Measurements from ENCODE around the gene CENPF. TPM values are rescaled to one million over a fixed set of nuclear protein-coding genes. Genes with fewer than 3 reads are reported as not detected.
"Not testable (repeated sequence)": the region's sequence is repeated elsewhere in the genome, so short reads cannot be mapped to it uniquely, and the experiment has no call there.

CENPF gene
- total RNA-seq, 1 experiment from 2014 or later: 135 TPM

- POLR2A ChIA-PET: interaction anchor here (0.7 to 5.3 kb wide), 12 partner anchors 10 to 467 kb away, joined by 3 to 40 read pairs (median 4); partner anchors contain the start of genes CENPF and PTPN14
- no TSS peak for BruUV-seq (replicated peaks)
Observed at GRCh38 chr1:214593158-214593557, 9.8 kb upstream of the CENPF start.

GRCh38 chr1:214603819-214604252 is 841 bp downstream of the CENPF start:
- Mint-ChIP-seq H3K4me3 (ENCODE audit: unreplicated experiment) (peak overlapping the region; percentile 96), H3K27me3 (ENCODE audit: insufficient read depth, unreplicated experiment) (no peaks in the 10 kb centered on the region), H3K36me3 (ENCODE audit: insufficient read depth, unreplicated experiment) (peaks cover under 1% of the 10 kb centered on the region), H3K27ac (ENCODE audit: low read depth, unreplicated experiment) (peak overlapping the region; percentile 94), H3K4me1 (ENCODE audit: insufficient read depth, unreplicated experiment) (peaks cover 16% of the 10 kb centered on the region), H3K9me3 (ENCODE audit: unreplicated experiment) (no peaks in the 10 kb centered on the region)
- ChIA-PET CTCF (interaction anchor here (0.6 to 14.4 kb wide), 17 partner anchors 8 to 516 kb away, joined by 3 to 196 read pairs (median 5); no protein-coding TSS in a partner anchor), POLR2A (interaction anchor here (0.6 to 4.8 kb wide), 22 partner anchors 10 to 997 kb away, joined by 3 to 50 read pairs (median 4); partner anchors contain the start of gene PTPN14)
- no TSS peak for BruUV-seq (replicated peaks)
- peak; percentile 41 for DNase-seq (ENCODE audit: unreplicated experiment)
- intact Hi-C loops (cut with micrococcal nuclease): loop anchor here (1.0 kb wide), 1 partner anchor 271 kb away; no protein-coding TSS in a partner anchor
- no peak for TF ChIP-seq CTCF (IDR thresholded peaks at IDR 0.05; ENCODE audit: unreplicated experiment)

More at GRCh38 chr1:214593158-214593557, 9.8 kb upstream of the CENPF start:
- H3K4me1 Mint-ChIP-seq (ENCODE audit: insufficient read depth, unreplicated experiment): no peaks in the 10 kb centered on the region
- no peak overlapping the region for H3K27ac Mint-ChIP-seq (ENCODE audit: low read depth, unreplicated experiment)
- no peaks in the 10 kb centered on the region for H3K36me3 Mint-ChIP-seq (ENCODE audit: insufficient read depth, unreplicated experiment)
- H3K27me3 Mint-ChIP-seq (ENCODE audit: insufficient read depth, unreplicated experiment): no peaks in the 10 kb centered on the region
- no peak overlapping the region for H3K4me3 Mint-ChIP-seq (ENCODE audit: unreplicated experiment)
- CTCF ChIA-PET: interaction anchor here (0.6 to 21.4 kb wide), 25 partner anchors 9 to 553 kb away, joined by 3 to 958 read pairs (median 4); partner anchors contain the start of gene CENPF
- no peak for DNase-seq (ENCODE audit: unreplicated experiment)
- H3K9me3 Mint-ChIP-seq (ENCODE audit: unreplicated experiment): no peaks in the 10 kb centered on the region
- no peak for TF ChIP-seq CTCF (IDR thresholded peaks at IDR 0.05; ENCODE audit: unreplicated experiment)
- intact Hi-C loops (cut with micrococcal nuclease): no loop called here

- no TSS peak for BruUV-seq (replicated peaks)
- peaks cover 7% of the 10 kb centered on the region for H3K36me3 Mint-ChIP-seq (ENCODE audit: insufficient read depth, unreplicated experiment)
- peak overlapping the region; percentile 96 for H3K4me3 Mint-ChIP-seq (ENCODE audit: unreplicated experiment)
- CTCF ChIA-PET: interaction anchor here (0.6 to 14.4 kb wide), 30 partner anchors 8 to 919 kb away, joined by 3 to 196 read pairs (median 4); no protein-coding TSS in a partner anchor
- peaks cover 16% of the 10 kb centered on the region for H3K4me1 Mint-ChIP-seq (ENCODE audit: insufficient read depth, unreplicated experiment)
- no peaks in the 10 kb centered on the region for H3K9me3 Mint-ChIP-seq (ENCODE audit: unreplicated experiment)
- DNase-seq (ENCODE audit: unreplicated experiment): peak; percentile 48
- TF ChIP-seq CTCF (IDR thresholded peaks at IDR 0.05; ENCODE audit: unreplicated experiment): no peak
- H3K27me3 Mint-ChIP-seq (ENCODE audit: insufficient read depth, unreplicated experiment): no peaks in the 10 kb centered on the region
- H3K27ac Mint-ChIP-seq (ENCODE audit: low read depth, unreplicated experiment): peak overlapping the region; percentile 94
- POLR2A ChIA-PET: interaction anchor here (0.6 to 4.8 kb wide), 22 partner anchors 9 to 964 kb away, joined by 3 to 50 read pairs (median 4); partner anchors contain the start of genes KCTD3 and PTPN14
- intact Hi-C loops (cut with micrococcal nuclease): loop anchor here (1.0 kb wide), 1 partner anchor 271 kb away; no protein-coding TSS in a partner anchor
Observed at GRCh38 chr1:214604523-214604922, 1.5 kb downstream of the CENPF start.

- H3K4me3 Mint-ChIP-seq (ENCODE audit: unreplicated experiment); H3K9me3 Mint-ChIP-seq (ENCODE audit: unreplicated experiment); BruUV-seq (replicated peaks); H3K36me3 Mint-ChIP-seq (ENCODE audit: insufficient read depth, unreplicated experiment); H3K27me3 Mint-ChIP-seq (ENCODE audit: insufficient read depth, unreplicated experiment); intact Hi-C loops (cut with micrococcal nuclease); DNase-seq (ENCODE audit: unreplicated experiment): not testable (repeated sequence)
- ChIA-PET POLR2A (interaction anchor here (0.7 to 4.8 kb wide), 11 partner anchors 8 to 963 kb away, joined by 3 to 50 read pairs (median 6); partner anchors contain the start of genes KCTD3 and PTPN14), CTCF (interaction anchor here (0.5 to 14.4 kb wide), 19 partner anchors 13 to 1223 kb away, joined by 3 to 196 read pairs (median 4); no protein-coding TSS in a partner anchor)
- peak overlapping the region; percentile 94 for H3K27ac Mint-ChIP-seq (ENCODE audit: low read depth, unreplicated experiment)
- H3K4me1 Mint-ChIP-seq (ENCODE audit: insufficient read depth, unreplicated experiment): peaks cover 16% of the 10 kb centered on the region
Observed at GRCh38 chr1:214605484-214605883, 2.5 kb downstream of the CENPF start.

- DNase-seq (ENCODE audit: unreplicated experiment); intact Hi-C loops (cut with micrococcal nuclease); H3K4me3 Mint-ChIP-seq (ENCODE audit: unreplicated experiment); BruUV-seq (replicated peaks); H3K27ac Mint-ChIP-seq (ENCODE audit: low read depth, unreplicated experiment); H3K9me3 Mint-ChIP-seq (ENCODE audit: unreplicated experiment); H3K27me3 Mint-ChIP-seq (ENCODE audit: insufficient read depth, unreplicated experiment); H3K36me3 Mint-ChIP-seq (ENCODE audit: insufficient read depth, unreplicated experiment): not testable (repeated sequence)
- H3K4me1 Mint-ChIP-seq (ENCODE audit: insufficient read depth, unreplicated experiment): peaks cover 16% of the 10 kb centered on the region
- CTCF ChIA-PET: interaction anchor here (0.5 to 14.4 kb wide), 6 partner anchors 19 to 1224 kb away, joined by 3 to 196 read pairs (median 31); no protein-coding TSS in a partner anchor
- POLR2A ChIA-PET: interaction anchor here (4.8 kb wide), 1 partner anchor 56 kb away, joined by 50 read pairs; the partner anchor contains the start of gene PTPN14
Observed at GRCh38 chr1:214605933-214606925, 3.2 kb downstream of the CENPF start.

GRCh38 chr1:214607492-214608215 is 4.7 kb downstream of the CENPF start:
- DNase-seq (ENCODE audit: unreplicated experiment); H3K9me3 Mint-ChIP-seq (ENCODE audit: unreplicated experiment); H3K4me3 Mint-ChIP-seq (ENCODE audit: unreplicated experiment); BruUV-seq (replicated peaks); H3K27me3 Mint-ChIP-seq (ENCODE audit: insufficient read depth, unreplicated experiment); H3K27ac Mint-ChIP-seq (ENCODE audit: low read depth, unreplicated experiment); H3K36me3 Mint-ChIP-seq (ENCODE audit: insufficient read depth, unreplicated experiment); intact Hi-C loops (cut with micrococcal nuclease); POLR2A ChIA-PET: not testable (repeated sequence)
- peaks cover 19% of the 10 kb centered on the region for H3K4me1 Mint-ChIP-seq (ENCODE audit: insufficient read depth, unreplicated experiment)
- CTCF ChIA-PET: interaction anchor here (0.6 to 14.4 kb wide), 6 partner anchors 7 to 274 kb away, joined by 3 to 196 read pairs (median 3); no protein-coding TSS in a partner anchor
